AG09309 (cell line): ENCODE data around the gene FOXO1.
A peak's percentile ranks its signal among the peaks of the same experiment; 100 is the strongest.

Experiments
- DNase-seq: peaks from one replicate; pipeline ENCODE4 v3.0.0-alpha.2; 2010; ENCODE audit warnings: low read depth
- H3K4me3 ChIP-seq: 2 replicates; pipeline ENCODE4 v1.5.1; 2011; ENCODE audit warnings: mild to moderate bottlenecking, low read depth, low read length, moderate library complexity; ENCODE audit not compliant: control insufficient read depth
- TF ChIP-seq, protein P1 (sequence below): IDR thresholded peaks from 2 replicates; pipeline ENCODE4 v1.5.1; 2011; ENCODE audit warnings: mild to moderate bottlenecking, low read depth, low read length, inconsistent platforms; ENCODE audit not compliant: insufficient read depth, control insufficient read depth; ENCODE audit errors: missing control alignments

FOXO1 gene

DNA sequence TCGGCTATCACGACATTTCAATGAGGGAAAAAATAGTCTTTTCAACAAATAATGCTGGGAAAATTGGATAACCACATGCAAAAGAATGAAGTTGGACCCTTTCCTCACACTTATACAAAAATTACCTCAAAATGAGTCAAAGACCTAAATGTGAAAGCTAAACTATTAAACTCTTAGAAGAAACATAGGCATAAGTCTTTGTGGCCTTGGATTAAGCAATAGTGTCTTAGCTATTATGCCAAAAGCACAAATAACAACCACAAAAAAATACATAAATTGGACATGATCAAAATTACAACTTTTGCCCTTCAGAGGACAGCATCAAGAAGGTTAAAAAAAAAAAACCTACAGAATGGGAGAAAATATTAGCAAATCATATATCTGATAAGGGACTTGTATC is 156.6 kb downstream of the FOXO1 start:
- TF ChIP-seq, protein P1, sequence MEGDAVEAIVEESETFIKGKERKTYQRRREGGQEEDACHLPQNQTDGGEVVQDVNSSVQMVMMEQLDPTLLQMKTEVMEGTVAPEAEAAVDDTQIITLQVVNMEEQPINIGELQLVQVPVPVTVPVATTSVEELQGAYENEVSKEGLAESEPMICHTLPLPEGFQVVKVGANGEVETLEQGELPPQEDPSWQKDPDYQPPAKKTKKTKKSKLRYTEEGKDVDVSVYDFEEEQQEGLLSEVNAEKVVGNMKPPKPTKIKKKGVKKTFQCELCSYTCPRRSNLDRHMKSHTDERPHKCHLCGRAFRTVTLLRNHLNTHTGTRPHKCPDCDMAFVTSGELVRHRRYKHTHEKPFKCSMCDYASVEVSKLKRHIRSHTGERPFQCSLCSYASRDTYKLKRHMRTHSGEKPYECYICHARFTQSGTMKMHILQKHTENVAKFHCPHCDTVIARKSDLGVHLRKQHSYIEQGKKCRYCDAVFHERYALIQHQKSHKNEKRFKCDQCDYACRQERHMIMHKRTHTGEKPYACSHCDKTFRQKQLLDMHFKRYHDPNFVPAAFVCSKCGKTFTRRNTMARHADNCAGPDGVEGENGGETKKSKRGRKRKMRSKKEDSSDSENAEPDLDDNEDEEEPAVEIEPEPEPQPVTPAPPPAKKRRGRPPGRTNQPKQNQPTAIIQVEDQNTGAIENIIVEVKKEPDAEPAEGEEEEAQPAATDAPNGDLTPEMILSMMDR: no peak
- no peak for DNase-seq
- no peak overlapping the region for H3K4me3 ChIP-seq

GRCh38 chr13:40508767-40509342 is 157.6 kb downstream of the FOXO1 start:
- no peak overlapping the region for H3K4me3 ChIP-seq
- no peak for DNase-seq
- TF ChIP-seq, protein P1: no peak

GRCh38 chr13:40508127-40508526 is 158.3 kb downstream of the FOXO1 start:
- peak; percentile 33 for DNase-seq
- TF ChIP-seq, protein P1: no peak
- H3K4me3 ChIP-seq: no peak overlapping the region

GRCh38 chr13:40506592-40507446 is 159.6 kb downstream of the FOXO1 start:
- no peak for DNase-seq
- TF ChIP-seq, protein P1: no peak
- H3K4me3 ChIP-seq: no peak overlapping the region
